Esophagus muscularis mucosa (tissue), 4 donors: ENCODE measurements around the gene SLC1A4. TPM values are rescaled to one million over a fixed set of nuclear protein-coding genes. Genes with fewer than 3 reads are reported as not detected.

Experiments used
- DNase-seq: peaks from one replicate; pipeline ENCODE4 v3.0.0-alpha.2; 2017; ENCODE audit errors: extremely low spot score
- H3K27ac ChIP-seq, 4 donors: fragments of 200-600 bp; sonication (generic); replicated peaks in 1 of 4; 1 replicate in 3 of 4; 2 replicates in 1 of 4; pipeline ENCODE4 v1.5.1; 2016 to 2019; ENCODE audit warnings: mild to moderate bottlenecking in 1 of 4
- H3K27me3 ChIP-seq, 4 donors: fragments of 200-600 bp; sonication (generic); one replicate each; pipeline versions ENCODE4 v1.5.1 to v1.6.0; 2016 to 2019
- H3K36me3 ChIP-seq, 4 donors: fragments of 200-600 bp; sonication (generic); one replicate each; pipeline ENCODE4 v1.5.1; 2016 to 2019
- H3K4me1 ChIP-seq, 4 donors: fragments of 200-600 bp; sonication (generic); one replicate each; pipeline ENCODE4 v1.5.1; 2016 to 2019
- H3K4me3 ChIP-seq, 4 donors: fragments of 200-600 bp; sonication (generic); 1 replicate in 2 of 4; 2 replicates in 2 of 4; pipeline ENCODE4 v1.5.1; 2016 to 2019; ENCODE audit warnings: mild to moderate bottlenecking in 4 of 4, moderate library complexity in 1 of 4
- H3K9me3 ChIP-seq, 4 donors: fragments of 200-600 bp; sonication (generic); 1 replicate in 3 of 4; 2 replicates in 1 of 4; pipeline ENCODE4 v1.5.1; 2016 to 2019
- CTCF ChIP-seq, 3 experiments: fragments of 200-600 bp in 2 of 3; fragments of 450-650 bp in 1 of 3; sonication (generic) in 2 of 3; IDR thresholded peaks; one replicate each; pipeline ENCODE4 v1.5.1; 2017 to 2019; ENCODE audit warnings: antibody characterized with exemption in 3 of 3, mild to moderate bottlenecking in 2 of 3, moderate library complexity in 1 of 3
- EP300 ChIP-seq: sonication (generic); formaldehyde crosslinking; IDR thresholded peaks from one replicate; pipeline ENCODE4 v1.6.1; 2017; ENCODE audit warnings: antibody characterized with exemption
- POLR2A ChIP-seq: fragments of 450-650 bp; IDR thresholded peaks from one replicate; pipeline ENCODE4 v1.6.1; 2017; ENCODE audit warnings: antibody characterized with exemption, moderate library complexity, mild to moderate bottlenecking, low read depth
- POLR2AphosphoS5 ChIP-seq, 2 donors: sonication (generic); formaldehyde crosslinking; IDR thresholded peaks; one replicate each; pipeline ENCODE4 v1.6.1; 2017; ENCODE audit warnings: antibody characterized with exemption in 2 of 2
- WGBS: methylation state at CpG from one replicate; pipeline ENCODE4 v1.1.5; 2018; 5-methylcytosine and 5-hydroxymethylcytosine counted together
- intact Hi-C: fragments of 100-400 bp; cut with DNase I; formaldehyde crosslinking; loops from one replicate; pipeline ENCODE4 v1.15.1; 2023
- total RNA-seq, 4 donors: library from RNA; depleted of rRNA; stranded (reverse); fragments of >200 nt; gene quantifications; one replicate each; pipeline versions ENCODE4 v1.1.0 to v1.2.1, GENCODE V29; 2016

SLC1A4 gene
- total RNA-seq: 10 to 100 TPM; 10.4 to 15.1 (median 10.8) TPM

- TF ChIP-seq POLR2AphosphoS5 (IDR thresholded peaks at IDR 0.05): peak; percentile 65 to 93
- no peak for TF ChIP-seq EP300
- TF ChIP-seq POLR2A: peak; percentile 71
- peak within 1 kb of the TSS; percentile 94 to 99 (median 96) for H3K27ac ChIP-seq
- intact Hi-C loops: loop anchor here (2.0 to 5.0 kb wide), 2 partner anchors 53 to 73 kb away; no protein-coding TSS in a partner anchor
- no peaks in the 10 kb centered on the region for H3K27me3 ChIP-seq
- no peaks in the 10 kb centered on the region for H3K36me3 ChIP-seq
- WGBS: 0% methylated on average over 5 of the region's 109 CpGs
- peak; percentile 97 for DNase-seq
- peak within 1 kb of the TSS; percentile 66 to 92 (median 85) for H3K4me3 ChIP-seq
- H3K9me3 ChIP-seq: no peaks in the 10 kb centered on the region
- H3K4me1 ChIP-seq: peaks cover 17 to 46% (median 37%) of the 10 kb centered on the region in 4 donors
Measured at GRCh38 chr2:64989126-64989981, at the start of gene SLC1A4. Gene SLC1A4, plus strand, starts transcription at chr2:64989399. Its CDS starts 245 bp downstream, at chr2:64989644.

DNA sequence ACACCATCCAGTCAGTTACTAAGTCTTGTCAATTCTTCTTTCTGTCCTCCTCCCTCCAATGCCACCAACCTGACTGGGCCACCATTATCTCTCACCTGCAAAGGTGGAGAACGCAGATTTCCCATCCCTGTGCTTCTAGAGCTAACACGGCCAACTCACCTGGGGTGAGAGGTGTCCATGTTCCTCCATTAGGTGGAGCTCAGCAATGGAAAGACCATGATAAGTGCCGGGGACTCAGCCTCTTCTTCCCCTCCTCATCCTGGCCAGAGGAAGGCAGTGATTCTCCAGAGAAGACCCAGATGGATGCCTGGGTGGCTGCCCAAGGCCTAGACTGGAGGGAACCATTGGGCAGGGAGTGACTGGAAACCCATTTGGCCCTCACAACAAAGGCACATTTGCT, 48.1 kb upstream of the SLC1A4 start:
- Histone ChIP-seq H3K9me3 (no peaks in the 10 kb centered on the region), H3K27ac (no peak overlapping the region), H3K4me3 (no peak overlapping the region), H3K4me1 (peaks cover 0 to 13% (median 2%) of the 10 kb centered on the region in 4 donors), H3K27me3 (no peaks in the 10 kb centered on the region), H3K36me3 (no peaks in the 10 kb centered on the region)
- intact Hi-C loops: no loop called here
- WGBS: 95% methylated on average over 3 of the region's 3 CpGs
- no peak for DNase-seq
- no peak for TF ChIP-seq POLR2AphosphoS5 (IDR thresholded peaks at IDR 0.05)
- no peak for TF ChIP-seq EP300
- TF ChIP-seq POLR2A: no peak

DNA sequence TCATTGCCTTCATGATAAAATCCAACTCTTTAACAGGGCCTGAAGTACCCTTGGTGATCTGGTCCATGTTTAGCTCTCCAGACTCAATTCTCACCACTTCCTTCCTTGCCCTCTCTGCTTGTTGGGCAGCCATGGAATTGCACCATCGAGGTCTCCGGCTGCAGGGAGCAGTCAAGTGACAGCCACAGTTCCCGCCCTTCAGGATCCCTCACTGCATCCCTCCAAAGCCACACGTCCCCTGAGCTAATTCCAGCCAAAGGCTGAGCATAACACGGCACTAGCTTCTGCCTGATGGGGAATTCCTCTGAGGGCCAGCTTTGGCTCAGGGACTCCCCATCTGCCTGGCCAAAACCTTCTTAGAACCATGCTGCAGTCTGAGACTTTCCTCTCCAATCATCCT, 47.4 kb upstream of the SLC1A4 start:
- TF ChIP-seq POLR2A: no peak
- no peak for TF ChIP-seq POLR2AphosphoS5 (IDR thresholded peaks at IDR 0.05)
- TF ChIP-seq EP300: no peak
- TF ChIP-seq CTCF (IDR thresholded peaks at IDR 0.05): no peak
- no peaks in the 10 kb centered on the region for H3K36me3 ChIP-seq
- no peaks in the 10 kb centered on the region for H3K27me3 ChIP-seq
- intact Hi-C loops: no loop called here
- H3K27ac ChIP-seq: no peak overlapping the region
- 83% methylated on average over 5 of the region's 5 CpGs for WGBS
- DNase-seq: no peak
- H3K4me3 ChIP-seq: no peak overlapping the region
- peaks cover 0 to 13% (median 2%) of the 10 kb centered on the region in 4 donors for H3K4me1 ChIP-seq
- no peaks in the 10 kb centered on the region for H3K9me3 ChIP-seq

DNA sequence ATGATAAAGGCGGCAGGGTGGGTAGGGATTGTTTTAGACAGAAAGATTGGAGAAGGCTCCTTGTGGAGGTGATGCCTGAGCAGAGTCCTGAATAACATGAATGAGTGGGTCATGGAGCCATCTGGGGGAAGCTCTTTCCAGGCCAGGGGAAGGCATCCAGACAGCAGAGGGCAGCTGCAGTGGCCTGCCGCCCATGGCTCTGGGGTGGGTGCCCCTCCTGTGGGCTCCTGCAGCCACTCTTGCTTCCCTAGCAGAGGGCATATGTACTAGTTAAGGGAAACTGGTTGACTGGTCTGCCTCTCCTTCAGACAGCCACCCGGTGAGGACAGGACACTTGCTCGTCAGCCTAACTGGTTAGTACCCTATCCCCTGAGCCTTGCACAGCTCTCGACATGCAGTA, 46.5 kb upstream of the SLC1A4 start:
- intact Hi-C loops: no loop called here
- Histone ChIP-seq H3K36me3 (no peaks in the 10 kb centered on the region), H3K4me1 (peaks cover 0 to 13% (median 2%) of the 10 kb centered on the region in 4 donors), H3K9me3 (no peaks in the 10 kb centered on the region), H3K27me3 (no peaks in the 10 kb centered on the region), H3K4me3 (no peak overlapping the region), H3K27ac (no peak overlapping the region)
- no peak for TF ChIP-seq POLR2AphosphoS5 (IDR thresholded peaks at IDR 0.05)
- TF ChIP-seq CTCF (IDR thresholded peaks at IDR 0.05): no peak
- no peak for TF ChIP-seq EP300
- TF ChIP-seq POLR2A: no peak
- WGBS: 94% methylated on average over 5 of the region's 5 CpGs
- no peak for DNase-seq

DNA sequence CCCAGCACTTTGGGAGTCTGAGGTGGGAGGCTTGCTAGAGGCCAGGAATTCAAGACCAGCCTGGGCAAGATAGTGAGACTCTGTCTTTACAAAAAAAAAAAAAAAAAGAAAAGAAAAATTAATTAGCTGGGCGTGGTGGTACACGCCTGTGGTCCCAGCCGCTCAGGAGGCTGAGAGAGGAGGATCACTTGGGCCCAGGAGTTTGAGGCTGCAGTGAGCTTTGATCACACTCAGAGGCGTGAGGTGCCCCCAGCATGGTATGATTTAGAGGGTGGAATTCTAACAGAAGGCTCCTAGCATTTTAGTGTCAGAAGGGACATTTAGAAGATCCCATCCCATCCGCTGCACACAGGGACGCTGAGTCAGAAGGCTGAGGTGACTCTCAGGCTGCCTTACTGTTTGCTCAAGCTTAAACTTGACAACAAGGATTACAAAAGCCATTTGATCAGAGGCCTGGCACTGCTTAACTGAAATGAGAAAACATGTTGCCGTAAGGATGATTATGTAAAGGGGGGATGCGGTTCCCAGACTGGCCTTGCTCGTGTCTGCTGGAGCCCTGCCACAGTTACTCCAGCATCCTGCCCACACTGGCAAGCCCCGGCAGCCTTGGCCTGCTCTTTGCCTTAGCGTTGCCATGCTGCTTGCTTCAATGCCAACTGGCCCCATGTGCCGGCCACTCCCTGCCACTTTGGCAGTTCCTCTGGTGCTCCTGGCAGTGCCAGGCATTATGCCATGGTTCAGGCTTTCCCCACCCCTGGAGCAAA, 45.6 kb upstream of the SLC1A4 start:
- Histone ChIP-seq H3K36me3 (no peaks in the 10 kb centered on the region), H3K27me3 (no peaks in the 10 kb centered on the region), H3K27ac (no peak overlapping the region), H3K4me1 (peaks cover 0 to 18% (median 2%) of the 10 kb centered on the region in 4 donors), H3K4me3 (no peak overlapping the region), H3K9me3 (no peaks in the 10 kb centered on the region)
- TF ChIP-seq POLR2AphosphoS5 (IDR thresholded peaks at IDR 0.05) (no peak), POLR2A (no peak), EP300 (no peak), CTCF (IDR thresholded peaks at IDR 0.05) (no peak)
- DNase-seq: no peak
- 78% methylated on average over 12 of the region's 12 CpGs for WGBS
- intact Hi-C loops: no loop called here
